K562 (cell line): ENCODE data around the gene NGRN. TPM values are rescaled to one million over a fixed set of nuclear protein-coding genes. Genes with fewer than 3 reads are reported as not detected.

ENCODE experiments used
- ARID3A ChIP-seq: IDR thresholded peaks from 2 replicates; pipeline ENCODE4 v1.6.1; 2012; ENCODE audit warnings: low read depth, low read length, improper control_type of control experiment, borderline replicate concordance
- ATF4 ChIP-seq: fragments of 450-650 bp; formaldehyde crosslinking; IDR thresholded peaks from 2 replicates; pipeline ENCODE4 v1.4.0; 2022; ENCODE audit warnings: mild to moderate bottlenecking, moderate library complexity
- BRF1 ChIP-seq: IDR thresholded peaks from 3 replicates; pipeline ENCODE4 v1.6.1; 2011; ENCODE audit warnings: borderline replicate concordance, mild to moderate bottlenecking; ENCODE audit not compliant: insufficient read length; ENCODE audit errors: extremely low read depth
- CBFB ChIP-seq: sonication (generic); formaldehyde crosslinking; IDR thresholded peaks from 2 replicates; pipeline ENCODE4 v1.4.0; 2020; ENCODE audit warnings: mild to moderate bottlenecking, missing genetic modification reagents
- CXXC5 ChIP-seq: fragments of 250-450 bp; sonication (Bioruptor Pico); IDR thresholded peaks from 2 replicates; pipeline ENCODE4 v1.8.0; 2022; ENCODE audit warnings: inconsistent platforms, mild to moderate bottlenecking, moderate library complexity
- E2F5 ChIP-seq: sonication (generic); formaldehyde crosslinking; IDR thresholded peaks from 2 replicates; pipeline ENCODE4 v1.8.0; 2022; ENCODE audit warnings: mild to moderate bottlenecking, missing genetic modification reagents
- GATAD2A ChIP-seq: fragments of 450-650 bp; IDR thresholded peaks from 2 replicates; pipeline ENCODE4 v1.6.1; 2017
- MIER1 ChIP-seq: fragments of 450-650 bp; IDR thresholded peaks from 2 replicates; pipeline ENCODE4 v1.6.1; 2016; ENCODE audit warnings: antibody characterized with exemption, mild to moderate bottlenecking, low read depth
- OTX1 ChIP-seq: fragments of 450-650 bp; formaldehyde crosslinking; IDR thresholded peaks from 2 replicates; pipeline ENCODE4 v1.4.0; 2022; ENCODE audit warnings: mild to moderate bottlenecking
- RAD51 ChIP-seq: fragments of 450-650 bp; IDR thresholded peaks from 2 replicates; pipeline ENCODE4 v1.7.1; 2016; ENCODE audit warnings: low read depth, mild to moderate bottlenecking, borderline replicate concordance
- SMARCE1 ChIP-seq: fragments of 450-650 bp; IDR thresholded peaks from 2 replicates; pipeline ENCODE4 v1.7.1; 2016; ENCODE audit warnings: mild to moderate bottlenecking
- TAF15 ChIP-seq: fragments of 200-400 bp; formaldehyde crosslinking; IDR thresholded peaks from 2 replicates; pipeline ENCODE4 v1.6.1; 2017; ENCODE audit warnings: mild to moderate bottlenecking, low read depth, low read length, moderate library complexity
- TFAP4 ChIP-seq: sonication (generic); formaldehyde crosslinking; IDR thresholded peaks from 2 replicates; pipeline ENCODE4 v1.8.0; 2022; ENCODE audit warnings: missing genetic modification reagents, mild to moderate bottlenecking, moderate library complexity, borderline replicate concordance
- THRAP3 ChIP-seq: fragments of 450-650 bp; IDR thresholded peaks from 2 replicates; pipeline ENCODE4 v1.6.1; 2016; ENCODE audit warnings: mild to moderate bottlenecking, inconsistent platforms, borderline replicate concordance
- UBTF ChIP-seq, 2 experiments: IDR thresholded peaks; 2 replicates each; pipeline ENCODE4 v1.6.1; 2012; ENCODE audit warnings: improper control_type of control experiment in 2 of 2, low read depth in 2 of 2, low read length in 2 of 2, borderline replicate concordance in 1 of 2
- ZNF280A ChIP-seq: fragments of 450-650 bp; IDR thresholded peaks from 2 replicates; pipeline ENCODE4 v1.6.1; 2018; ENCODE audit warnings: mild to moderate bottlenecking, low read depth; ENCODE audit not compliant: partially characterized antibody
- ZNF740 ChIP-seq, 3 experiments: fragments of 200-800 bp in 1 of 3; sonication (Bioruptor generic) in 1 of 3; sonication (generic) in 1 of 3; formaldehyde crosslinking in 1 of 3; IDR thresholded peaks; 2 replicates each; pipeline versions ENCODE4 v1.6.1 to v1.8.0; 2016 to 2022; ENCODE audit warnings: mild to moderate bottlenecking in 2 of 3, missing compliant biosample characterization in 2 of 3, missing genetic modification characterization in 2 of 3, missing genetic modification reagents in 1 of 3
- polyA plus RNA-seq, 8 experiments: library from polyadenylated mRNA; depleted of rRNA in 4 of 8; stranded (reverse) in 5 of 8; unstranded in 3 of 8; fragments of >200 nt; fragmentation: Nextera tagmentation in 2 of 8; fragmentation: Illumina TruSeq in 1 of 8; extraction: Ambion mirVana in 2 of 8; extraction: Trizol in 1 of 8; gene quantifications; 2 replicates each; pipeline versions ENCODE4 v1.2.1 to v1.2.3, GENCODE V29; 2011 to 2014; ENCODE audit warnings: inconsistent platforms in 1 of 8, missing spikeins in 1 of 8
- total RNA-seq, 7 experiments: library from RNA; depleted of rRNA in 6 of 7; stranded (reverse); fragments of >200 nt in 6 of 7; fragmentation: Illumina TruSeq in 2 of 7; extraction: Trizol in 2 of 7; gene quantifications; 2 replicates each; pipeline versions ENCODE4 v1.2.1 to v1.2.3, GENCODE V29; 2011 to 2021; ENCODE audit warnings: low replicate concordance in 1 of 7

Gene NGRN
- total and polyA plus RNA-seq, 9 of the 15 experiments (the other 6 are each of a cell fraction or from before 2014, with no cell fraction given) = 14.0 to 73.4 (median 60.0) TPM

GRCh38 chr15:90232941-90233386, 32.5 kb upstream of the NGRN start (continued):
- TF ChIP-seq THRAP3 = no peak
- no peak for TF ChIP-seq RAD51
- peak; percentile 20; the same call in 1 of the 2 replicates for TF ChIP-seq ATF4 (CRISPR knock-in tag)
- TF ChIP-seq MIER1 = no peak
- peak; percentile 3; the same call in 1 of the 2 replicates for TF ChIP-seq TFAP4 (CRISPR knock-in tag)
- no peak for TF ChIP-seq ZNF280A
- no peak for TF ChIP-seq CXXC5 (CRISPR knock-in tag)
- peak in 1 of 2 experiments; percentile 72; a peak in 1 of 4 replicates for TF ChIP-seq UBTF (IDR thresholded peaks at IDR 0.05; ENCODE audit: borderline replicate concordance in 1 of 2, low read depth in 2 of 2, low read length in 2 of 2)
- 0 out of 2 replicates have a peak, but pooled peaks have one; percentile 9 for TF ChIP-seq CBFB (CRISPR knock-in tag)
- no peak for TF ChIP-seq ZNF740 (CRISPR knock-in tag; IDR thresholded peaks at IDR 0.05)
- TF ChIP-seq ZNF740 (tag; IDR thresholded peaks at IDR 0.05) = no peak
- TF ChIP-seq SMARCE1 = peak; percentile 41; the same call in 1 of the 2 replicates
- no peak for TF ChIP-seq E2F5
- TF ChIP-seq BRF1 = no peak
- TF ChIP-seq OTX1 (CRISPR knock-in tag) = no peak
- no peak for TF ChIP-seq TAF15
- 0 out of 2 replicates have a peak, but pooled peaks have one; percentile 20 for TF ChIP-seq GATAD2A
- no peak for TF ChIP-seq ARID3A
